Psoas muscle (tissue), 8 donors: Measurements from ENCODE around the gene TNIK. TPM values are rescaled to one million over a fixed set of nuclear protein-coding genes. Genes with fewer than 3 reads are reported as not detected.

Experiments used
- ATAC-seq, 4 donors: fragments of 200-7000 bp; cut with Tn5 transposase; one replicate each; pipeline ENCODE4 v1.9.1; 2020; ENCODE audit warnings: moderate library complexity in 3 of 4, mild to moderate bottlenecking in 2 of 4
- DNase-seq, 2 donors: peaks; one replicate each; pipeline ENCODE4 v3.0.0-alpha.2; 2020
- H3K27ac ChIP-seq: fragments of 200-600 bp; one replicate; pipeline ENCODE4 v1.8.0; 2022
- H3K27me3 ChIP-seq, 3 donors: fragments of 200-600 bp in 1 of 3; one replicate each; pipeline versions ENCODE4 v1.6.1 to v1.8.0; 2013 to 2022; ENCODE audit warnings: low read length in 2 of 3, mild to moderate bottlenecking in 2 of 3, moderate library complexity in 1 of 3; ENCODE audit not compliant: insufficient read depth in 3 of 3
- H3K36me3 ChIP-seq, 2 donors: fragments of 200-600 bp in 1 of 2; one replicate each; pipeline versions ENCODE4 v1.6.1 to v1.8.0; 2013 to 2022; ENCODE audit warnings: low read depth in 1 of 2, mild to moderate bottlenecking in 1 of 2, moderate library complexity in 1 of 2; ENCODE audit not compliant: insufficient read depth in 1 of 2
- H3K4me1 ChIP-seq: fragments of 200-600 bp; one replicate; pipeline ENCODE4 v1.8.0; 2022
- H3K4me3 ChIP-seq: fragments of 200-600 bp; one replicate; pipeline ENCODE4 v1.8.0; 2022; ENCODE audit warnings: mild to moderate bottlenecking
- H3K9me3 ChIP-seq: fragments of 200-600 bp; one replicate; pipeline ENCODE4 v1.8.0; 2022
- CTCF ChIP-seq: fragments of 200-600 bp; IDR thresholded peaks from one replicate; pipeline ENCODE4 v1.8.0; 2022; ENCODE audit warnings: antibody characterized with exemption
- WGBS, 3 donors: extraction: QIAGEN DNeasy Blood & Tissue Kit; methylation state at CpG; one replicate each; pipeline versions ENCODE4 v1.1.6 to v1.1.7; 2013; 5-methylcytosine and 5-hydroxymethylcytosine counted together
- intact Hi-C, 2 donors: fragments of 100-400 bp; cut with DNase I; formaldehyde crosslinking; loops; one replicate each; pipeline versions ENCODE4 v1.11.0 to v1.14.2; 2022
- polyA plus RNA-seq, 3 donors: library from polyadenylated mRNA; stranded (reverse); fragments of 200-250 nt; gene quantifications; one replicate each; pipeline ENCODE4 v1.2.3, GENCODE V29; 2013
- total RNA-seq, 4 donors: library from RNA; stranded (reverse); fragmentation: NEBNext Ultra II Directional in 2 of 4; extraction: Animal tissue kit (Norgen Biotek cat#: 25700) in 2 of 4; gene quantifications; one replicate each; pipeline versions ENCODE4 v1.2.1 to v1.2.4, GENCODE V29; 2021 to 2023
- donor health status: healthy with polysubstance abuse.
- donor health status: DM: no; HTN: no; CAD: no; lungs with moderate emphysema.
- donor health status: Bipolar disorder and iron deficiency.
- donor health status: healthy.
- donor health status: DM: yes; HTN: yes; CAD: no.
- donor health status: DM: no; HTN: no; CAD: no.
- donor health status: DM: no; HTN: no; CAD: no.
- donor health status: DM: yes; HTN: yes; CAD: no.

TNIK gene
- total and polyA plus RNA-seq, 7 donors = 9.9 to 32.4 (median 12.5) TPM

GRCh38 chr3:171183042-171183441 lies 277.2 kb downstream of the TNIK start:
- Histone ChIP-seq H3K9me3 (no peaks in the 10 kb centered on the region), H3K36me3 (no peaks in the 10 kb centered on the region), H3K27me3 (no peaks in the 10 kb centered on the region), H3K4me1 (peaks cover 29% of the 10 kb centered on the region), H3K27ac (no peak overlapping the region), H3K4me3 (no peak overlapping the region)
- no peak for ATAC-seq
- TF ChIP-seq CTCF = no peak
- intact Hi-C loops = loop anchor here (5.0 to 10.0 kb wide), 2 partner anchors 152 to 274 kb away; no protein-coding TSS in a partner anchor
- whole genome bisulfite sequencing, 3 donors = 68 to 78% (median 74%) methylated on average over 4 of the region's 4 CpGs
- no peak for DNase-seq

- intact Hi-C loops = loop anchor here (5.0 to 10.0 kb wide), 2 partner anchors 153 to 275 kb away; no protein-coding TSS in a partner anchor
- WGBS, 3 donors = 90 to 94% (median 92%) methylated on average over 4 of the region's 4 CpGs
- Histone ChIP-seq H3K4me3 (no peak overlapping the region), H3K4me1 (peaks cover 23% of the 10 kb centered on the region), H3K9me3 (no peaks in the 10 kb centered on the region), H3K27me3 (no peaks in the 10 kb centered on the region), H3K27ac (no peak overlapping the region), H3K36me3 (no peaks in the 10 kb centered on the region)
- no peak for ATAC-seq
- no peak for DNase-seq
- no peak for TF ChIP-seq CTCF
Observed at GRCh38 chr3:171181907-171182690, 278.1 kb downstream of the TNIK start.

- TF ChIP-seq CTCF = no peak
- Histone ChIP-seq H3K4me3 (no peak overlapping the region), H3K9me3 (no peaks in the 10 kb centered on the region), H3K27ac (peak overlapping the region; percentile 2), H3K36me3 (no peaks in the 10 kb centered on the region), H3K27me3 (no peaks in the 10 kb centered on the region), H3K4me1 (peaks cover 18% of the 10 kb centered on the region)
- DNase-seq (no peak), ATAC-seq (no peak)
- intact Hi-C loops = no loop called here
Observed at GRCh38 chr3:171178714-171179113, 281.5 kb downstream of the TNIK start.

GRCh38 chr3:171177553-171177952 lies 282.7 kb downstream of the TNIK start:
- H3K27me3 ChIP-seq = no peaks in the 10 kb centered on the region
- H3K9me3 ChIP-seq = no peaks in the 10 kb centered on the region
- intact Hi-C loops = no loop called here
- H3K4me3 ChIP-seq = no peak overlapping the region
- ATAC-seq (no peak), DNase-seq (no peak)
- H3K4me1 ChIP-seq = peaks cover 18% of the 10 kb centered on the region
- WGBS, 3 donors = 92 to 96% (median 92%) methylated on average over 2 of the region's 2 CpGs
- H3K36me3 ChIP-seq = no peaks in the 10 kb centered on the region
- no peak for TF ChIP-seq CTCF
- peak overlapping the region; percentile 72 for H3K27ac ChIP-seq
